Measurements from ENCODE around the gene CNST.
"Not testable (repeated sequence)": the region's sequence is repeated elsewhere in the genome, so short reads cannot be mapped to it uniquely, and the experiment has no call there.

The CNST gene

DNA sequence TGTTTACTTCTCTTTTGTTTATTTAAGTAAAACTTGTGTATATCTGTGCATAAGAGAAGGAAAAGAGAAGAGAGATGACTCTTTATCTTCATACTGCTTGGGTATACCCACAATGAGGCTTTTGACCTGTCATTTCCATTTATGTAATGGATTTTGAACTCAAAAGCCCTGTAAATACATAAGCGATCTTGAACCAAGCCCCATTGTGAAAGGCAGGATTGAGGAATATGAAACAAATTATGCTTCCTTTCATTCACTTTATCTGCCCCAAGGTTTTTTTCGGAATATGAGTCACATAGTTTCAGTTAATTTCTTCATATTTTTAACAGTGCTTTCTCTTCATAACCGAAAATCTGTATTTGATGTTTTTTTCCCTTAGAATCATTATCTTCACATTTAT is 21.4 kb downstream of the CNST start:
- DNase-seq = no peak

- DNase-seq = no peak
These were observed 22.0 kb downstream of the CNST start for GRCh38 chr1:246588159-246588721.

- DNase-seq = not testable (repeated sequence)
These were observed 23.7 kb downstream of the CNST start for GRCh38 chr1:246589919-246590318.

- no peak for DNase-seq
These were observed 24.8 kb downstream of the CNST start for GRCh38 chr1:246591047-246591446.

GRCh38 chr1:246591504-246591903 is 25.2 kb downstream of the CNST start:
- no peak for DNase-seq

GRCh38 chr1:246591958-246592357 is 25.7 kb downstream of the CNST start:
- no peak for DNase-seq

- DNase-seq = no peak
These were observed 26.4 kb downstream of the CNST start for GRCh38 chr1:246592695-246593094.

DNA sequence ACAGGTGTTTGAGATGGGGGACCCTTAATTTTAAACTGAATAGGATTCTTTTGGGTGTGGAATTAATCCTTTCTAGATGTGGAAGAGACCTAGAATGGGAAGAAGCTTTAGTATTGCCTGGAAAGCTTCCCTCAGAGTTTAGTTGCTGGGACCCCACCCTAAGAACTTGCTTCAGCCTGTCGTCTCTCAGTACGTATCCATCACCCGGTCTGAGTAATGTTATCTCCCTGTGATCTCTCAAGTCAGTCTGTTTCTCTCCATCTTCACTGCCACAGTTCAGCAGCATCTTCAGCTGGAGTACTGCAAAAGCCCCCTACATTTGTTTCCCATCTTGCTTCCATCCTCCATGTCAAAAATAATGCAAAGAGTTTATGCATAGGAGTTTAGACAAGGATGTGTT is 28.9 kb downstream of the CNST start:
- DNase-seq = no peak

- DNase-seq = no peak
These were observed 31.1 kb downstream of the CNST start for GRCh38 chr1:246597340-246597739.

- DNase-seq = no peak
These were observed 31.7 kb downstream of the CNST start for GRCh38 chr1:246597971-246598370.

DNA sequence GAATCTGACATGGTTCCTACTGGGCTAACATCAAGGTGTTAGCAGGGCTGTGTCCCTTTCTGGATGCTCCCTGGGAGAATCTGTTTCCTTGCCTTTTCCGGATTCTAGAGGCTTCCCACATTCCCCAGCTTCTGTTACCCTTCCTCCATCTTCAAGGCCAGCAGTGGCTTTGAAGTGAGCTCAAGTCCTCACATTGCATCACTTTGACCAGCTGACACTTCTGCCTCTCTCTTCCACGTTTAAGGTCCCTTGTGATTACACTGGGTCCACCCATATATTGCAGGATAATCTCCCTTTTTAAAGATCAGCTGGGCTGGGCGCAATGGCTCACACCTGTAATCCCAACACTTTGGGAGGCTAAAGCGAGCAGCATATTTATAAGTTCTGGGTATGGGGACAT is 33.1 kb downstream of the CNST start:
- DNase-seq = no peak

- no peak for DNase-seq
These were observed 34.3 kb downstream of the CNST start for GRCh38 chr1:246600579-246600978.

GRCh38 chr1:246602194-246602593 is 35.9 kb downstream of the CNST start:
- DNase-seq = no peak

DNA sequence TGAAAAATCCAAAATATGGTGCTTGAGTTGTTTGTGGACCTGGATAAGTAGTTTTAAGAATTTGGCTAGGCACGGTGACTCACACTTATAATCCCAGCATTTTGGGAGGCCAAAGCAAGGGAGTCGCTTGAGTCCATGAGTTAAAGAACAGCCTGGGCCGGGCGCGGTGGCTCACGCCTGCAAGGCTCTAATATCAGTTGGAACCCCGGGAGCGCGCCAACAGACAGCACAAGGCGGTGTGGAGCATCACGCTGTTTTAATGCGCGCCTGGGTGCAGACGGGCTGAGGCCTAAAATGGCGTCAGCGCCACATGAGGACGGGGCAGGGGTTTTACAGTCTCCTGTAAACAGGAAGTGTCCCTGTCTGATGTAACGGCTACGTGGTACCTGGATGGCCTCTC is 39.0 kb downstream of the CNST start:
- DNase-seq = not testable (repeated sequence)

GRCh38 chr1:246607462-246607861 is 41.2 kb downstream of the CNST start:
- no peak for DNase-seq

DNA sequence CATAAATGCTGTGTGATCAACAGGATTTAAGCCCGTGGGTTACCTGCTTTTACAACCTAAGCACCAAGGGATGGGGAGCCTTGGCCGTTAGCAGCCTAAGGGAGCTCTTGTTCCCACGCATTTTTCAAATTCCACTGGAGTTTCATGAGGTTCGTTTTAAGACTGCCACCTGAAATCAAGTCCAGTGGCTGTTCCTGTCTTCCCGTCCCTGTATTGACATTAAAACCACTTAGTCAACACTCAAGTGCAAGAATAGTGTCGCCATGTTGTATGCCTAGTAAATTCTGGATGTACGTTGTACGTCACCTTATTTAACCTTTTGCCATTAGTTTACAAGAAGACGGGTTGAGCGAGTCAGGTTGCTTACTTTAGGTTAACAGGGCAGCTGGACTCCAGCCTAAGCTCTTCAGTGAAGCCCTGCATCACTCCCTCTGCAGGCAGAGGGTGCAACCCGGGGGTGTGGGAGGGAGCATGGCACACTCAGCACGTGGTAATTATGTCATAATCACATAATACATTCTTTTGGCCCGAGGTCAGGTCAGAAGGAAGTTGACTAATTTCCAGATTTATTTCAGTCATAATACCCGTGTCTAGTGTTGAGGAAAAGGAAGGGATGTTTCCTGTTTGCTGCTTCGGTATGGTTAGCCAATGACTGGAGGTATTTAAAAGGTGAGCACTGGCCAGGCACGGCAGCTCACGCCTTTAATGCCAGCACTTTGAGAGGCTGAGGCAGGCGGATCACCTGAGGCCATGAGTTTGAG is 42.5 kb downstream of the CNST start:
- DNase-seq = peak; percentile 60

- DNase-seq = no peak
These were observed 43.4 kb downstream of the CNST start for GRCh38 chr1:246609632-246610031.

- DNase-seq = no peak
These were observed 47.0 kb downstream of the CNST start for GRCh38 chr1:246613096-246613758.

GRCh38 chr1:246617156-246617555 is 50.9 kb downstream of the CNST start:
- DNase-seq = no peak

- DNase-seq = no peak
These were observed 51.5 kb downstream of the CNST start for GRCh38 chr1:246617768-246618167.

- DNase-seq = no peak
These were observed 52.1 kb downstream of the CNST start for GRCh38 chr1:246618240-246618808.

DNA sequence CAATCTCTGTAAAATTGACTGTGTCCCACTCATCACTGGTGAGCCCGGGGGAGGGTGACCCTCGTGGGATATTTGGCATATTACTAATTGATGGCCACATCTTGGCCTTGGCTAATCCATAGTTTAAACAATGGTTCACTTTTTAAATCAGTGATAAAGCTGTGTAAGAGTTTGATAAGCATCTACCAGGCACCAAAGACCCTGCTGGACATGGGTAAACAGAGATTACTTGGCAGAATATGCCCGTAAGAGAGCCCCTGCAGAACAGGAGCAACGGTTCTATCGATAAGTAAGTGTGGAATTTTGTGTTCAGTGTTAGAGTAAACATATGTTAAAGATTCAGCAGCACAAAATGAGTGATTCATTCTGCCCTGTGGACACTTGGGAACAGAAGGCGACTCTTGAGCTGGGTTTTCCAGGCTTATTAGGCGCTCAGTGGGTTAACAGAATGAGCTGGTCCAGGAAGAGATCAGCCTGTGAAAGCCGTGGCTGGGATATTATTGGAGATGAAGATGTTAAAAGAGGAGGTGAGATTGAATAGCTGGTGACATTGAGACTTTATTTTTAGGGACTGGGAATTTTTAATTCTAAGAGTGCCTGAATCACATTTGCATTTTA is 55.9 kb downstream of the CNST start:
- DNase-seq = no peak

- no peak for DNase-seq
These were observed 57.8 kb downstream of the CNST start for GRCh38 chr1:246624091-246624490.

GRCh38 chr1:246629030-246629429 is 62.8 kb downstream of the CNST start:
- no peak for DNase-seq

All from activated CD8-positive, alpha-beta memory T cell treated with anti-CD3 and anti-CD28 coated beads, Interleukin-2, amount 50 U/mL, for 48 hours (primary cell).